ENCODE measurements around the gene KLHL29.

Gene KLHL29

DNA sequence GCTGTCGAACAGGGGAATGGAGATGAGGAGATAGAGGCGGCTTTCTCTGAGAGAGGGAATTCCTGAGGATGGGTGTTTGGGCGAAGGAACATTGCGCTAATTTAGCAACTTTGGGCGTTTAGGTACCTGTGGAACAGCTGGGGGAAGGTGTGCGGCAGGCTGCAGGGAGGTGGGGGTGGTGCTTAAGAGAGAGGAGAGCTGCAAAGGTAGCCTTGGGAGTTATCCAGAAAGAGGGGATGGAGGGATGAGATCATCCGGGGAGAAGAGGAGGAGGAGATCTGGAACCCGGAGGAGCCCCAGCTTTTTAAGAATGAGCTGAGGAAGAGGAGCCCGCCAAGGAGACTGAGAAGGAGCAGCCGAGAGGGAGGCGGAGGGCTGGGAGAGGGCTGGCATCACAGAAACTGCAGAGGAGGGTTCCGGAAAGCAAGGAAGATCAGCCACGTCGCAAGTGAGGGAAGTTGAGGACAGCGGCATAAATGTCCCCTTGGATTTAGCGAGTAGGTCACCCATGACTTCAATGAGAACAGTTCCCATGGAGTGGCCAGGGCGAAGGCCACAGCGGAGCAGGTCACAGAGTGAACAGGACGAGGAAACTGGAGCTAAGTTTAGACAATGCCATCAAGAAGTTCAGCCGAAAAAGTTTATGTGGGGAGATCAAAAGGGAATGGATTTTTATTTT is 174.7 kb downstream of the KLHL29 start:
- DNase-seq = no peak

- DNase-seq = no peak
Measured at GRCh38 chr2:23561088-23561487, 176.1 kb downstream of the KLHL29 start.

GRCh38 chr2:23561544-23561943 is 176.6 kb downstream of the KLHL29 start:
- no peak for DNase-seq

- no peak for DNase-seq
Measured at GRCh38 chr2:23562143-23562542, 177.2 kb downstream of the KLHL29 start.

DNA sequence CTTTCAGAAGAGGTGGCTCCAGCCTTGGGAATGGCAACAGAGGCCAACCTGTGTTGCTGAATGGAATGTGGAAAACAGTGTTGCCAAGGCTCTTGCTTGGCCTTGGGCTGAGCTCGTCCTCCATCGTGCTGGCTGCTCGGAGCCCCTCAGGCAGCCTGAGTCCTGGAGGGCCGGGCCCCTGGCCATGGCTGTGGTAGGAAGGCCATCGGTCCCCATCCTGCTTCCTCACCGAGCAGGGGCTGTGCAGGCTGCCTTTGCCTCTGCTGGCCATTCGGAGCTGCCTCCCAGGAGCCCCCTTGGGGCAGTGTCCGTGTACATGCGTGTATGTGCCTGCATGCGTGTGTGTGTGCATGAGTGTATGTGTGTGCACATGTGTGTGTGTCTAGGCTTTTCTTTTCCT is 178.2 kb downstream of the KLHL29 start:
- DNase-seq = no peak

DNA sequence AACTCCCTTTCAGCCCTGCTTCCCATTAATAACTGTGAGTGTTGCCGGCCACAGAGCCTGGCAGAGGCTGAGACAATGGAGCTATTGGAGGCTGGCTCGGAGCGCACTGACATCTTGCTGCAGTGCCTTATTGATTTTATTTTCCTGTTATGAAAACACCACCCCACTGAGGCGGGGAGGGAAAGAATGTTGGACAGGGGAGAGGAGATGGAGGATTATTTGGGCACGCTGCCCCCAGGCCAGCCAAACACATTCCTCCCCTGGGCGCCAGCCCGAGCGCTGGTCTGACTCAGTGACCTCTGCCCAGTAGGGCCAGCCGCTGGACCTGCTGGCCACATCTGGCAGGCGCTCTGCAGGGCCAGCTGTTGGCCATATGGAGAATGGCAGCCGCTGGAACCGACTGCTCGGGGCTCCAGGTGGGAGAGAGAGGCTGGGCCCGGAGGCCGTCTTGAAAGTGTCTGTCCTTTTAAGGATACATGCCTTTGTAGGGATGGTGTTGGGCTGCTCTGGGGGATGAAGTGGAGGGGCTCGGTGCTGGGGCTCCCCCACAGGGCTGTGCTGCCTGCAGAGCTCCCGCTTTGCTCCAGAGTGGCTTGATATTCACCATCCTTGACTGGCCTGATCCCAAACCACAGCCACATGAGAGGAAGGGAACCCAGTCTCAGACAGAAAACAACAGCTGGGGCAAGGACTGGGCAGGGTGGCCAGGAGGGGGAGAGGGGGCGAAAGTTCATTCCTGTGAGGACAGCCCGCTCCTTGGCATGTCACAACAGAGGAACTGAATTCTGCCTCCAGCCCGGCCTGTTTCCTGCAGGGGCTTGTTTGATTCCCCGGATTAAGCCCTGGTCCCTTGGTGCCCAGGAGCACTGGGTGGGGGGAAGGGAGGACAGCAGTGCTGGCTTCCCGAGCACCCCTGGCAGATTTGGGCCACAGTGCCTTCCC is 179.0 kb downstream of the KLHL29 start:
- DNase-seq = no peak

DNA sequence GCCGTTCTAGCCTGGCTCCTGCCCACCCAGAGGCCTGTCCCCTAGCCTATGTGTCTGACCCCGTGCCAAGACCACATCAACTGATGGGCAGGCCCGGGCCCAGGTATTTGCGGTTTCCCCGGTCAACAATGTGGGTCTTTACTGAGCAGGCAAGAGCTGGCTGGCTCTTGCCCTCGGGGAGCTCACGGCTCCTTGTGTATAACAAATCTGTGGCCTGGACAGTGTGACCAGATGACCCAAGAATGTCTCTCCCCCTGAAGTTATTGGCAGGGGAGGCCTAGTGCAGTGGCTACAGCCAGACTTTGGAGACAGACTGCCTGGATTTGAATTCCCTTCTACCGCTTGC is 179.6 kb downstream of the KLHL29 start:
- DNase-seq = no peak

GRCh38 chr2:23565374-23565773 is 180.4 kb downstream of the KLHL29 start:
- no peak for DNase-seq

- DNase-seq = no peak
Measured at GRCh38 chr2:23565814-23566213, 180.8 kb downstream of the KLHL29 start.

DNA sequence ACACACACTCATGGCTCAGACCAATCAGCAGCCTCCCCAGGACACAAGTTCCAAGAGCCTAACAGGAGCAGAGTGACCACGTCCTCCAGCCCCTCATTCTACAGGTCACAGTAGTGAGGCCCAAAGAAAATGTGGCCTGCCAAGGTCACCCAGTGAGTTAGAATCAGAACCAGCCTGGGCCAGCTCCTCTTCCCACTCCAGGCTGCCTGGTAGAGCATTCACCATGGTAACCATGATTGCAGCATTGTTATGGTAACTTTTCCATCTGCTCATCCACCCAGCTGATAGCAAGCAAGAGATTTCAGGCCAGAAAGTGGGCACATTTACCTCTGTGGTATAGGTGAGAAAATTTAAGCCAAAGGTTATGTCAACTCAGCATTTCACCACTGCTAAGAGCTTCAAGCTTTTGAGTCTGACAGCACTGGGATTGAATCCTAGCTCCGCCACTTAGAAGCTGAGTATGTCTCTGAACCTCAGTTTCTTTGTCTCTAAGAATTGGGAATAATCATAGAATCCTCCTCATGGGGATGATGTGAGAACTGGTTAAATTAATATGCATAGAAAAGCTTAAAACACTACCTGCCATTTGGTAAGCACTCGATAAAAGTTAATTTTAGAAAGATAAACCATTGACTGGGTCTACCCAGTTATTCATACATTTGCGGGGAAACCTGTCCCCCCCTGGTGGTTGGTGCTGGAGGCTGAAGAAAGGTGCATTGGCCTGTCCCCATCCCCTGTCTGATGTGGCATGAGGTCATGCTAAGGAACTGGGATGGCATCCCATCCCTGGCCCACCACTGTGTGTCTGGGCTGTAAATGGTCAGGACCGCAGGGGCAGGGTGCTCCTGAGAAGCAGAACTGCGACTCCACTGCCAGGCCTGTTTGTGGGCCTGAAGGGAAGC is 181.5 kb downstream of the KLHL29 start:
- DNase-seq = peak; percentile 58

DNA sequence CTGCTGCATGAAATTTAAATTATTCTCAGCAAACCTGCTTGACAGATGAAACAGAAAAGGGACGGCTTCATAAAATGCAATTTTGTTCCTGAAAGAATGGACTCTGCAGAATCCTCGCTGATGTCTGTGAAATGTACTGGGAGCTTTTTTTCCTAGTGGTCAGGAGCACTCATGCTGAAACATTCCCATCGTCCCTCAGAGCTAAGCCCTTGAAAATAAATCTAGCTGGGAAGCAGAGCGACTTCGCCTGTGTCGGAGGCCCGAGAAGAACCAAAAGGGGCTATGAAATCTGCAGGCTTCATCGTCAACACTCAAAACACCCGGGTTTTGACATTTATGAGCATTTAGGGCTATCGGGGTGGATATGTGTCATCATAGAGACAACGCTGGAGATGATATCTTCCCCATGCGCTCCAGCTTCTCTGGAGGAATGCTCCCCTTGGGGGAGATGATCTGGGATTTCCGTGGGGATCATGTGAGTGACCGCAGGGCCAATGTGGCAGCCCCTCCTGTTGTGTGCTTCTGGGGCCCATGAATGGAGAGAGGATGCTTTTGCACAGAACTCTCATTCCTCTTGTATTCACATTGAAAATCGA is 182.3 kb downstream of the KLHL29 start:
- DNase-seq = no peak

DNA sequence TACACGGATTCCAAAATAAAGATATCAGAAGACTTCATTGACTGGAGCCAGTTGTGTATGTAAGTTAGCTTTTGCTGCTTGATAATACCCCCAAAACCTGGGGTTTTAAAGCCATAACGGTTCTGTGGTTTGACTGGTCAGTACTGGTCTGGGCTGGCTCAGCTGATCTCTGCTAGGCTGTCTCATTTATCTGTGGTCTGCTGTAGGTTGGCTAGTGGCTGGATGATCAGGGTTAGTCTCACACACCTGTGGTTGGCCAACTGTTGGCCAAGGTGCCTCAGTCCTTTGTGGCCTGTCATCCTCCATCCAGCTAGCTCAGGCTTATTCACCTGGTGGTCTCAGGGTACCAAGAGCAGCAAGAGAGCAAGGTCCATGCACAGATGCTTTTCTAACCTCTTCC is 183.2 kb downstream of the KLHL29 start:
- DNase-seq = no peak

- DNase-seq = no peak
Measured at GRCh38 chr2:23568626-23569190, 183.7 kb downstream of the KLHL29 start.

- no peak for DNase-seq
Measured at GRCh38 chr2:23569761-23570365, 184.9 kb downstream of the KLHL29 start.

DNA sequence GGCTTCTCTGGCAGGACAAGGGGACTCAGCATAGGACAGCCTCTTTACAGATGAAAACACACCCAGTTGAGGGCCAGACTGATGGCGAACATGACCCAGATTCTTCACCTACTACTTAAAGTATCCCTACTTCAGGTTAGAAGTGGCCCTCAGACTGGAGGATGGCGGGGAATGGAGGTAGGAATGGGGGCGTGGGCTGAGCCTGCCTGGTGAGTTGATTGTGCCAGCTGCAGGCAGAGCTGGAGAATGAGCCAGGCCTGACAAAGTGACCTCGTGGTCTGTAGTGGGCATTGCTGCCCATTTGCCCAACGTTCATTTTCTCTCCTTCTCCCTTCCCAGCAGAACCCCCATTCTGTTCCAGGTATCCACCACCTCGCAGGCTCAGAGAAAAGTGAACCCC is 186.1 kb downstream of the KLHL29 start:
- no peak for DNase-seq

- no peak for DNase-seq
Measured at GRCh38 chr2:23571527-23572282, 186.7 kb downstream of the KLHL29 start.

- DNase-seq = no peak
Measured at GRCh38 chr2:23574919-23575654, 190.1 kb downstream of the KLHL29 start.

- DNase-seq = no peak
Measured at GRCh38 chr2:23578964-23579671, 194.1 kb downstream of the KLHL29 start.

DNA sequence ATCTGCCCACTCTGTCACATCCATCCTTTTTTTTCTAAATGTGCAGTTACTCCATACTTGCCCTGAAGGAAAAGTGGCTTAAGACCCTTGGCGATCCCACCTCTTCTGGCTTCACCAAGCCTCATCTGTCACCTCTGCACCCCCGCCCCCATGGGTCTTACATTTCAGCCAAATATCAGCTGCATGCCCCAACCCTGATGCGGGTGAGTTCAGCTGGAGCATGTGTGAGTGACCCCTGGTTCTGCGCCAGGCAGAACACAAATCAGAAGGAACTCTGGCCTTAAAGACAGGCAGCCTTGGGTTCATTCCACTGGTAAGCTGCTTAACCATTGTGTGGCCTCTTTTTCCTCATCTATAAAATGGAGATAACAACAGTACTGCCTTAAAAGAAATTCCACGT is 194.7 kb downstream of the KLHL29 start:
- no peak for DNase-seq

DNA sequence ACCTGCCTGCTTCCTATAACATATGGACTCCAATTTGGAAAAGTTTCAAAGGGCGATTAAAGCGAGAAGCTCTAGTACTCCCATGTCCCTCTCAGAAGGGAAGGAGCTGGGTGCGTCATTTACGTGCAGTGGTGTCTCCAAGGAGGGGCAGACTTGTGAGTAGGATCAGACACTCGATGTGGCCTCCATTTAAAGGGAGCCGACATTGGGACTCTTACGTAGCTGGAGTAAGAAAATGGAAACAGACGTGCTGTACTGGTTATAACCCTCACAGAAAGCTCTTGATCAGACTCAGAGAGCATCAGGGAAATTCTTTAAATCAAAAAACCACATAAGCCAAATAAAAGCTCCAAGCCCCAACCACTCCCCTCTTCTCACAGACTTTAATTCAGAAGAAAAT is 198.5 kb downstream of the KLHL29 start:
- DNase-seq = no peak

Measured in NCI-H82 (cell line).